ENCODE results near the gene LNPEP.

The LNPEP gene

GRCh38 chr5:96984506-96985192 lies 48.8 kb downstream of the LNPEP start:
- H3K4me3 ChIP-seq (ENCODE audit: low read length), result no peak overlapping the region
- no peak for TF ChIP-seq ZNF274 (IDR thresholded peaks at IDR 0.05; ENCODE audit: low read depth, low read length)

- H3K4me3 ChIP-seq (ENCODE audit: low read length), result no peak overlapping the region
- no peak for TF ChIP-seq ZNF274 (IDR thresholded peaks at IDR 0.05; ENCODE audit: low read depth, low read length)
Measured at GRCh38 chr5:96986450-96986849, 50.6 kb downstream of the LNPEP start.

- no peak for TF ChIP-seq ZNF274 (IDR thresholded peaks at IDR 0.05; ENCODE audit: low read depth, low read length)
- no peak overlapping the region for H3K4me3 ChIP-seq (ENCODE audit: low read length)
Measured at GRCh38 chr5:96990102-96990501, 54.2 kb downstream of the LNPEP start.

GRCh38 chr5:96991708-96992107 lies 55.8 kb downstream of the LNPEP start:
- no peak for TF ChIP-seq ZNF274 (IDR thresholded peaks at IDR 0.05; ENCODE audit: low read depth, low read length)
- no peak overlapping the region for H3K4me3 ChIP-seq (ENCODE audit: low read length)

- H3K4me3 ChIP-seq (ENCODE audit: low read length), result no peak overlapping the region
- no peak for TF ChIP-seq ZNF274 (IDR thresholded peaks at IDR 0.05; ENCODE audit: low read depth, low read length)
Measured at GRCh38 chr5:96993760-96994159, 57.9 kb downstream of the LNPEP start.

GRCh38 chr5:96994493-96994892 lies 58.6 kb downstream of the LNPEP start:
- no peak for TF ChIP-seq ZNF274 (IDR thresholded peaks at IDR 0.05; ENCODE audit: low read depth, low read length)
- no peak overlapping the region for H3K4me3 ChIP-seq (ENCODE audit: low read length)

- TF ChIP-seq ZNF274 (IDR thresholded peaks at IDR 0.05; ENCODE audit: low read depth, low read length), result no peak
- H3K4me3 ChIP-seq (ENCODE audit: low read length), result no peak overlapping the region
Measured at GRCh38 chr5:96995419-96995818, 59.5 kb downstream of the LNPEP start.

GRCh38 chr5:96997265-96997859 lies 61.5 kb downstream of the LNPEP start:
- no peak overlapping the region for H3K4me3 ChIP-seq (ENCODE audit: low read length)
- TF ChIP-seq ZNF274 (IDR thresholded peaks at IDR 0.05; ENCODE audit: low read depth, low read length), result no peak

- TF ChIP-seq ZNF274 (IDR thresholded peaks at IDR 0.05; ENCODE audit: low read depth, low read length), result no peak
- H3K4me3 ChIP-seq (ENCODE audit: low read length), result no peak overlapping the region
Measured at GRCh38 chr5:96999856-97000255, 64.0 kb downstream of the LNPEP start.

GRCh38 chr5:97000391-97000790 lies 64.5 kb downstream of the LNPEP start:
- no peak overlapping the region for H3K4me3 ChIP-seq (ENCODE audit: low read length)
- no peak for TF ChIP-seq ZNF274 (IDR thresholded peaks at IDR 0.05; ENCODE audit: low read depth, low read length)

- H3K4me3 ChIP-seq (ENCODE audit: low read length), result no peak overlapping the region
- no peak for TF ChIP-seq ZNF274 (IDR thresholded peaks at IDR 0.05; ENCODE audit: low read depth, low read length)
Measured at GRCh38 chr5:97002983-97003382, 67.1 kb downstream of the LNPEP start.

- H3K4me3 ChIP-seq (ENCODE audit: low read length), result no peak overlapping the region
- no peak for TF ChIP-seq ZNF274 (IDR thresholded peaks at IDR 0.05; ENCODE audit: low read depth, low read length)
Measured at GRCh38 chr5:97004423-97005060, 68.7 kb downstream of the LNPEP start.

GRCh38 chr5:97006454-97007060 lies 70.7 kb downstream of the LNPEP start:
- no peak overlapping the region for H3K4me3 ChIP-seq (ENCODE audit: low read length)
- TF ChIP-seq ZNF274 (IDR thresholded peaks at IDR 0.05; ENCODE audit: low read depth, low read length), result no peak

GRCh38 chr5:97009212-97009898 lies 73.5 kb downstream of the LNPEP start:
- no peak for TF ChIP-seq ZNF274 (IDR thresholded peaks at IDR 0.05; ENCODE audit: low read depth, low read length)

More at GRCh38 chr5:97009212-97009898, 73.5 kb downstream of the LNPEP start:
- no peak overlapping the region for H3K4me3 ChIP-seq (ENCODE audit: low read length)
